CD4-positive, alpha-beta memory T cell (primary cell): ENCODE measurements around the gene DGKH. TPM values are rescaled to one million over a fixed set of nuclear protein-coding genes. Genes with fewer than 3 reads are reported as not detected.

Source experiments
- CTCF ChIA-PET: fragments of 350-600 bp; sonication (Branson Sonifier 250); formaldehyde crosslinking; loops from one replicate; lab custom pipeline; 2021; ENCODE audit warnings: inconsistent platforms; ENCODE audit not compliant: partially characterized antibody; lab: Charles Lee
- POLR2A ChIA-PET: fragments of 350-600 bp; sonication (Branson Sonifier 250); formaldehyde crosslinking; loops from one replicate; lab custom pipeline; 2021; ENCODE audit not compliant: partially characterized antibody; lab: Charles Lee
- DNase-seq, 5 donors: peaks; one replicate each; pipeline versions ENCODE4 v3.0.0 to v3.0.0-alpha.2; 2020 to 2022; ENCODE audit warnings: mixed read lengths in 1 of 5
- H3K27ac ChIP-seq: one replicate; pipeline ENCODE4 v1.7.0; 2013; ENCODE audit warnings: low read depth, low read length
- H3K27me3 ChIP-seq: 2 replicates; pipeline ENCODE4 v1.7.0; 2013; ENCODE audit warnings: mild to moderate bottlenecking, low read length, moderate library complexity; ENCODE audit not compliant: insufficient read depth
- H3K36me3 ChIP-seq: 2 replicates; pipeline ENCODE4 v1.7.0; 2013; ENCODE audit warnings: mild to moderate bottlenecking, low read length, moderate library complexity; ENCODE audit not compliant: insufficient read depth
- H3K4me1 ChIP-seq: 2 replicates; pipeline ENCODE4 v1.7.0; 2013; ENCODE audit warnings: mild to moderate bottlenecking, low read length, moderate library complexity; ENCODE audit not compliant: insufficient read depth
- H3K4me3 ChIP-seq, 2 donors: one replicate each; pipeline ENCODE4 v1.7.0; 2013; ENCODE audit warnings: low read length in 2 of 2, mild to moderate bottlenecking in 1 of 2
- H3K9me3 ChIP-seq, 2 donors: one replicate each; pipeline ENCODE4 v1.7.0; 2013; ENCODE audit warnings: low read length in 2 of 2, control low read depth in 1 of 2; ENCODE audit not compliant: control insufficient read depth in 1 of 2
- H3K27ac Mint-ChIP-seq, 7 donors: one replicate each; pipeline ENCODE4 v1.8.0; 2020 to 2021; ENCODE audit warnings: mixed read lengths in 7 of 7, mild to moderate bottlenecking in 6 of 7, inconsistent platforms in 3 of 7, moderate library complexity in 3 of 7
- H3K27me3 Mint-ChIP-seq, 2 donors: one replicate each; pipeline ENCODE4 v1.8.0; 2020 to 2021; ENCODE audit warnings: mixed read lengths in 2 of 2
- H3K36me3 Mint-ChIP-seq, 2 donors: one replicate each; pipeline ENCODE4 v1.8.0; 2020 to 2021; ENCODE audit warnings: mixed read lengths in 2 of 2, inconsistent platforms in 1 of 2, mild to moderate bottlenecking in 1 of 2
- H3K4me1 Mint-ChIP-seq, 4 donors: one replicate each; pipeline ENCODE4 v1.8.0; 2020 to 2021; ENCODE audit warnings: mixed read lengths in 4 of 4, mild to moderate bottlenecking in 1 of 4
- H3K4me3 Mint-ChIP-seq, 8 donors: one replicate each; pipeline ENCODE4 v1.8.0; 2020 to 2021; ENCODE audit warnings: mixed read lengths in 8 of 8, mild to moderate bottlenecking in 7 of 8, moderate library complexity in 6 of 8, inconsistent platforms in 3 of 8
- H3K9me3 Mint-ChIP-seq, 8 donors: one replicate each; pipeline ENCODE4 v1.8.0; 2020 to 2021; ENCODE audit warnings: mixed read lengths in 8 of 8, mild to moderate bottlenecking in 5 of 8, inconsistent platforms in 3 of 8, moderate library complexity in 1 of 8
- intact Hi-C: fragments of 100-400 bp; cut with micrococcal nuclease; formaldehyde crosslinking; loops from one replicate; pipeline ENCODE4 v1.15.1; 2023
- polyA plus RNA-seq, 2 donors: library from polyadenylated mRNA; unstranded; fragments of 300-500 nt; fragmentation: Illumina TruSeq; gene quantifications; one replicate each; pipeline ENCODE4 v1.2.3, GENCODE V29; 2021
- total RNA-seq, 2 experiments: library from RNA; stranded (reverse); gene quantifications; one replicate each; pipeline ENCODE4 v1.2.3, GENCODE V29; 2021

The DGKH gene
- total and polyA plus RNA-seq, 4 experiments from 2014 or later: 2.1 to 11.6 (median 6.6) TPM

GRCh38 chr13:42040730-42041010 lies 7.8 kb upstream of the DGKH start:
- DNase-seq: no peak
- peak overlapping the region in 3 of 8 donors; percentile 85 to 89 (median 88) for H3K4me3 Mint-ChIP-seq
- Histone ChIP-seq H3K27me3 (no peaks in the 10 kb centered on the region), H3K36me3 (no peaks in the 10 kb centered on the region), H3K27ac (no peak overlapping the region), H3K9me3 (no peaks in the 10 kb centered on the region), H3K4me3 (peak overlapping the region in 1 of 2 donors; percentile 65), H3K4me1 (peaks cover 13% of the 10 kb centered on the region)
- peak overlapping the region in 1 of 7 donors; percentile 86 for H3K27ac Mint-ChIP-seq
- peaks cover 0 to 11% of the 10 kb centered on the region in 2 donors for H3K36me3 Mint-ChIP-seq
- H3K4me1 Mint-ChIP-seq: peaks cover 17 to 24% (median 19%) of the 10 kb centered on the region in 4 donors
- H3K27me3 Mint-ChIP-seq: no peaks in the 10 kb centered on the region
- intact Hi-C loops: loop anchor here (1.0 to 10.0 kb wide), 5 partner anchors 9 to 776 kb away; partner anchors contain the start of genes AKAP11, MTRF1 and VWA8
- ChIA-PET CTCF (no interaction called here), POLR2A (interaction anchor here (1.0 kb wide), 1 partner anchor 81 kb away, joined by 4 read pairs; no protein-coding TSS in a partner anchor)
- H3K9me3 Mint-ChIP-seq: peaks cover 0 to 7% (median 0%) of the 10 kb centered on the region in 8 donors

- no peaks in the 10 kb centered on the region for H3K27me3 ChIP-seq
- Mint-ChIP-seq H3K27me3 (no peaks in the 10 kb centered on the region), H3K4me1 (peaks cover 17 to 24% (median 19%) of the 10 kb centered on the region in 4 donors), H3K27ac (peak overlapping the region in 5 of 7 donors; percentile 22 to 81 (median 59)), H3K9me3 (peaks cover 0 to 4% (median 0%) of the 10 kb centered on the region in 8 donors), H3K4me3 (peak overlapping the region; percentile 86 to 95 (median 88)), H3K36me3 (peaks cover 0 to 11% of the 10 kb centered on the region in 2 donors)
- no peaks in the 10 kb centered on the region for H3K9me3 ChIP-seq
- CTCF ChIA-PET: interaction anchor here (1.4 kb wide), 1 partner anchor 80 kb away, joined by 3 read pairs; the partner anchor contains the start of gene VWA8
- DNase-seq: peak; percentile 18 to 45 (median 34)
- H3K4me3 ChIP-seq: peak overlapping the region; percentile 59 to 65
- H3K27ac ChIP-seq: no peak overlapping the region
- intact Hi-C loops: loop anchor here (2.0 to 10.0 kb wide), 3 partner anchors 80 to 776 kb away; partner anchors contain the start of genes AKAP11, MTRF1 and VWA8
- no peaks in the 10 kb centered on the region for H3K36me3 ChIP-seq
- POLR2A ChIA-PET: interaction anchor here (1.0 kb wide), 1 partner anchor 81 kb away, joined by 4 read pairs; no protein-coding TSS in a partner anchor
- peaks cover 13% of the 10 kb centered on the region for H3K4me1 ChIP-seq
Measured at GRCh38 chr13:42041011-42041683, 7.3 kb upstream of the DGKH start.

- DNase-seq: no peak
- Histone ChIP-seq H3K4me1 (peaks cover 13% of the 10 kb centered on the region), H3K36me3 (no peaks in the 10 kb centered on the region), H3K9me3 (no peaks in the 10 kb centered on the region), H3K27me3 (no peaks in the 10 kb centered on the region), H3K27ac (no peak overlapping the region), H3K4me3 (peak overlapping the region in 1 of 2 donors; percentile 65)
- intact Hi-C loops: loop anchor here (2.0 to 10.0 kb wide), 3 partner anchors 81 to 777 kb away; partner anchors contain the start of genes AKAP11, MTRF1 and VWA8
- H3K27ac Mint-ChIP-seq: peak overlapping the region in 6 of 7 donors; percentile 22 to 81 (median 56)
- no peaks in the 10 kb centered on the region for H3K27me3 Mint-ChIP-seq
- H3K4me3 Mint-ChIP-seq: peak overlapping the region; percentile 86 to 95 (median 88)
- peaks cover 0 to 11% of the 10 kb centered on the region in 2 donors for H3K36me3 Mint-ChIP-seq
- peaks cover 0 to 4% (median 0%) of the 10 kb centered on the region in 8 donors for H3K9me3 Mint-ChIP-seq
- peaks cover 17 to 24% (median 20%) of the 10 kb centered on the region in 4 donors for H3K4me1 Mint-ChIP-seq
- POLR2A ChIA-PET: interaction anchor here (1.0 kb wide), 1 partner anchor 82 kb away, joined by 4 read pairs; no protein-coding TSS in a partner anchor
- CTCF ChIA-PET: interaction anchor here (1.4 kb wide), 1 partner anchor 80 kb away, joined by 3 read pairs; the partner anchor contains the start of gene VWA8
Measured at GRCh38 chr13:42041684-42042035, 6.8 kb upstream of the DGKH start.

- H3K27ac ChIP-seq: no peak overlapping the region
- no peaks in the 10 kb centered on the region for H3K27me3 ChIP-seq
- no peaks in the 10 kb centered on the region for H3K9me3 ChIP-seq
- peak overlapping the region in 1 of 8 donors; percentile 43 for H3K4me3 Mint-ChIP-seq
- H3K27ac Mint-ChIP-seq: peak overlapping the region in 1 of 7 donors; percentile 54
- peaks cover 0 to 15% of the 10 kb centered on the region in 2 donors for H3K36me3 Mint-ChIP-seq
- H3K9me3 Mint-ChIP-seq: peaks cover 0 to 4% (median 0%) of the 10 kb centered on the region in 8 donors
- peaks cover 19 to 32% (median 28%) of the 10 kb centered on the region in 4 donors for H3K4me1 Mint-ChIP-seq
- H3K36me3 ChIP-seq: no peaks in the 10 kb centered on the region
- POLR2A ChIA-PET: no interaction called here
- CTCF ChIA-PET: no interaction called here
- no peaks in the 10 kb centered on the region for H3K27me3 Mint-ChIP-seq
- intact Hi-C loops: loop anchor here (5.0 to 10.0 kb wide), 2 partner anchors 229 to 779 kb away; partner anchors contain the start of genes AKAP11 and MTRF1
- peaks cover 20% of the 10 kb centered on the region for H3K4me1 ChIP-seq
- no peak for DNase-seq
- no peak overlapping the region for H3K4me3 ChIP-seq
Measured at GRCh38 chr13:42043676-42044075, 4.8 kb upstream of the DGKH start.

GRCh38 chr13:42046448-42046847 lies 2.0 kb upstream of the DGKH start:
- H3K27ac Mint-ChIP-seq: peak overlapping the region in 4 of 7 donors; percentile 0 to 86 (median 44)
- Histone ChIP-seq H3K9me3 (no peaks in the 10 kb centered on the region), H3K4me1 (peaks cover 17% of the 10 kb centered on the region), H3K36me3 (no peaks in the 10 kb centered on the region), H3K4me3 (no peak overlapping the region), H3K27ac (no peak overlapping the region), H3K27me3 (no peaks in the 10 kb centered on the region)
- H3K27me3 Mint-ChIP-seq: no peaks in the 10 kb centered on the region
- peaks cover 0 to 4% (median 0%) of the 10 kb centered on the region in 8 donors for H3K9me3 Mint-ChIP-seq
- peaks cover 0 to 9% of the 10 kb centered on the region in 2 donors for H3K36me3 Mint-ChIP-seq
- CTCF ChIA-PET: no interaction called here
- peak overlapping the region in 5 of 8 donors; percentile 9 to 51 (median 36) for H3K4me3 Mint-ChIP-seq
- DNase-seq: no peak
- H3K4me1 Mint-ChIP-seq: peaks cover 16 to 25% (median 21%) of the 10 kb centered on the region in 4 donors
- intact Hi-C loops: loop anchor here (5.0 to 10.0 kb wide), 4 partner anchors 589 to 984 kb away; partner anchors contain the start of genes MTRF1, NAA16, RGCC and WBP4
- POLR2A ChIA-PET: interaction anchor here (1.2 kb wide), 1 partner anchor 86 kb away, joined by 6 read pairs; the partner anchor contains the start of gene VWA8

- Histone ChIP-seq H3K27ac (peak overlapping the region; percentile 53), H3K27me3 (no peaks in the 10 kb centered on the region), H3K4me1 (peaks cover 12% of the 10 kb centered on the region), H3K36me3 (no peaks in the 10 kb centered on the region), H3K4me3 (peak overlapping the region; percentile 62 to 76), H3K9me3 (no peaks in the 10 kb centered on the region)
- CTCF ChIA-PET: interaction anchor here (1.4 to 2.0 kb wide), 3 partner anchors 25 to 224 kb away, joined by 3 to 6 read pairs (median 3); partner anchors contain the start of gene AKAP11
- H3K4me3 Mint-ChIP-seq: peak overlapping the region; percentile 88 to 95 (median 93)
- H3K27ac Mint-ChIP-seq: peak overlapping the region; percentile 72 to 93 (median 81)
- H3K4me1 Mint-ChIP-seq: peaks cover 17 to 25% (median 19%) of the 10 kb centered on the region in 4 donors
- H3K36me3 Mint-ChIP-seq: peaks cover 3 to 4% of the 10 kb centered on the region in 2 donors
- no peaks in the 10 kb centered on the region for H3K27me3 Mint-ChIP-seq
- DNase-seq: peak in 4 of 5 donors; percentile 14 to 52 (median 26)
- intact Hi-C loops: loop anchor here (1.0 to 10.0 kb wide), 5 partner anchors 142 to 985 kb away; partner anchors contain the start of genes MTRF1, NAA16, RGCC and WBP4
- no peaks in the 10 kb centered on the region for H3K9me3 Mint-ChIP-seq
- POLR2A ChIA-PET: interaction anchor here (1.0 to 2.3 kb wide), 6 partner anchors 8 to 585 kb away, joined by 3 to 12 read pairs (median 4); partner anchors contain the start of gene VWA8
Measured at GRCh38 chr13:42047561-42048341, 697 bp upstream of the DGKH start.
